HepG2 (cell line): ENCODE measurements around the gene SEC16A. TPM values are rescaled to one million over a fixed set of nuclear protein-coding genes. Genes with fewer than 3 reads are reported as not detected.

Source experiments
- E2F1 ChIP-seq: sonication (generic); formaldehyde crosslinking; IDR thresholded peaks from 2 replicates; pipeline ENCODE4 v1.5.0; 2020; ENCODE audit warnings: missing genetic modification reagents
- E2F2 ChIP-seq: sonication (generic); formaldehyde crosslinking; IDR thresholded peaks from 2 replicates; pipeline ENCODE4 v1.4.0; 2020; ENCODE audit warnings: missing genetic modification reagents, borderline replicate concordance
- HIC2 ChIP-seq: sonication (generic); formaldehyde crosslinking; IDR thresholded peaks from 2 replicates; pipeline ENCODE4 v1.9.0; 2022; ENCODE audit warnings: low read depth, missing genetic modification reagents
- MLX ChIP-seq: IDR thresholded peaks from 2 replicates; pipeline ENCODE4 v1.6.1; 2016
- NFAT5 ChIP-seq: sonication (generic); formaldehyde crosslinking; IDR thresholded peaks from 2 replicates; pipeline ENCODE4 v1.4.0; 2020; ENCODE audit warnings: missing genetic modification reagents
- RBM22 ChIP-seq: fragments of 200-400 bp; formaldehyde crosslinking; optimal IDR thresholded peaks from 2 replicates; pipeline ENCODE3; 2017; ENCODE audit warnings: mild to moderate bottlenecking, low read length, moderate library complexity
- TAF1 ChIP-seq: sonication (generic); formaldehyde crosslinking; IDR thresholded peaks from 2 replicates; pipeline ENCODE4 v1.4.0; 2020; ENCODE audit warnings: missing genetic modification reagents
- TIGD3 ChIP-seq: sonication (generic); formaldehyde crosslinking; IDR thresholded peaks from 2 replicates; pipeline ENCODE4 v1.5.1; 2020; ENCODE audit warnings: mild to moderate bottlenecking, missing genetic modification reagents, borderline replicate concordance
- ZBTB42 ChIP-seq: sonication (generic); formaldehyde crosslinking; IDR thresholded peaks from 2 replicates; pipeline ENCODE4 v1.5.0; 2020; ENCODE audit warnings: mild to moderate bottlenecking, missing genetic modification reagents
- ZNF329 ChIP-seq: sonication (generic); formaldehyde crosslinking; IDR thresholded peaks from 2 replicates; pipeline ENCODE4 v1.9.0; 2021; ENCODE audit warnings: low read depth, mild to moderate bottlenecking, missing genetic modification reagents
- ZNF333 ChIP-seq: sonication (generic); formaldehyde crosslinking; IDR thresholded peaks from 2 replicates; pipeline ENCODE4 v1.4.0; 2020; ENCODE audit warnings: mild to moderate bottlenecking, missing genetic modification reagents, borderline replicate concordance
- ZNF350 ChIP-seq: sonication (generic); formaldehyde crosslinking; IDR thresholded peaks from 2 replicates; pipeline ENCODE4 v1.4.0; 2020; ENCODE audit warnings: mild to moderate bottlenecking, low read depth, missing genetic modification reagents, borderline replicate concordance
- ZNF616 ChIP-seq: sonication (generic); formaldehyde crosslinking; IDR thresholded peaks from 2 replicates; pipeline ENCODE4 v1.5.0; 2020; ENCODE audit warnings: low read depth, mild to moderate bottlenecking, missing genetic modification reagents
- ZNF777 ChIP-seq: sonication (generic); formaldehyde crosslinking; IDR thresholded peaks from 2 replicates; pipeline ENCODE4 v1.4.0; 2020; ENCODE audit warnings: missing genetic modification reagents
- ZSCAN29 ChIP-seq: sonication (generic); formaldehyde crosslinking; conservative IDR thresholded peaks from 2 replicates; pipeline ENCODE4 v1.4.0; 2020; ENCODE audit warnings: mild to moderate bottlenecking, missing genetic modification reagents
- polyA plus RNA-seq, 8 experiments: library from polyadenylated mRNA; depleted of rRNA in 3 of 8; stranded (reverse) in 7 of 8; unstranded in 1 of 8; fragments of >200 nt; fragmentation: Illumina TruSeq in 4 of 8; extraction: Trizol in 4 of 8; gene quantifications; 2 replicates each; pipeline versions ENCODE4 v1.2.1 to v1.2.3, GENCODE V29; 2011 to 2016; ENCODE audit warnings: low read depth in 4 of 8, missing spikeins in 1 of 8, mixed read lengths in 1 of 8; ENCODE audit not compliant: insufficient read depth in 1 of 8
- total RNA-seq, 5 experiments: library from RNA; depleted of rRNA; stranded (reverse); fragments of >200 nt; fragmentation: Illumina TruSeq; extraction: Trizol; gene quantifications; 2 replicates each; pipeline ENCODE4 v1.2.3, GENCODE V29; 2016; ENCODE audit warnings: low read depth in 1 of 5

Gene SEC16A
- total and polyA plus RNA-seq, 2 of the 13 experiments (the other 11 are each of a cell fraction or from before 2014, with no cell fraction given) = 15.9 to 18.9 TPM

GRCh38 chr9:136409557-136410455, 73.0 kb downstream of the SEC16A start (continued):
- TF ChIP-seq NFAT5 (CRISPR knock-in tag) = peak; percentile 87; the same call in 1 of the 2 replicates
- TF ChIP-seq ZNF333 = no peak
- 0 out of 2 replicates have a peak, but pooled peaks have one; percentile 58 for TF ChIP-seq TIGD3 (CRISPR knock-in tag)
- peak; percentile 46; the same call in 1 of the 2 replicates for TF ChIP-seq HIC2 (CRISPR knock-in tag)
- TF ChIP-seq ZNF350 (CRISPR knock-in tag) = 0 out of 2 replicates have a peak, but pooled peaks have one; percentile 1
- peak; percentile 38; the same call in 1 of the 2 replicates for TF ChIP-seq ZNF777 (CRISPR knock-in tag)
- peak; percentile 53; the same call in 1 of the 2 replicates for TF ChIP-seq E2F2 (CRISPR knock-in tag)
- TF ChIP-seq ZBTB42 (CRISPR knock-in tag) = 0 out of 2 replicates have a peak, but pooled peaks have one; percentile 34
- no peak for TF ChIP-seq TAF1 (CRISPR knock-in tag)
- TF ChIP-seq MLX (CRISPR knock-in tag) = 0 out of 2 replicates have a peak, but pooled peaks have one; percentile 16
- TF ChIP-seq ZSCAN29 (CRISPR knock-in tag) = 0 out of 2 replicates have a peak, but pooled peaks have one; percentile 23
- no peak for TF ChIP-seq ZNF329
- TF ChIP-seq RBM22 = no peak
- TF ChIP-seq ZNF616 (CRISPR knock-in tag) = 0 out of 2 replicates have a peak, but pooled peaks have one; percentile 73
- TF ChIP-seq E2F1 (CRISPR knock-in tag) = 0 out of 2 replicates have a peak, but pooled peaks have one; percentile 18
